Measurements from ENCODE around the gene CST7. TPM values are rescaled to one million over a fixed set of nuclear protein-coding genes. Genes with fewer than 3 reads are reported as not detected.

Gene CST7
- total RNA-seq, 1 experiment from 2014 or later = 77.4 TPM

DNA sequence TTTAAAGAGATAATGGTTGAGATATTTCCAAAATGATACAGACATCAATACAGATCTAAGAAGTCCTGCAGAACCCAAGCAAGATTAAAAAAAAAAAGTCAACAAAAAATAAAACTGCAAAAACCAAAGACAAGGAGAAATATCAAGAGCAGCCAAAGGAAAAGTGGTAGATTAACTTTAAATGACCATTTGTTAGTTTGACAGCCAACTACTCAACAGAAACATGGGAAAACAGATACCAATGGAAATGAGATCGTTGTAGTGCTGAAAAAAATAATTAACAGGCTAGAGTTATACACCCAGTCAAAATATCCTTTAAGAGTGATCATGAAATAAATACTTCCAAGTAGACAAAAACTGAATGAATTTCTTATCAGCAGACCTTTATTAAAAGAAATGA is 53.9 kb downstream of the CST7 start:
- no peak for DNase-seq (ENCODE audit: low read depth)

GRCh38 chr20:25005220-25005619 is 56.2 kb downstream of the CST7 start:
- DNase-seq (ENCODE audit: low read depth) = peak; percentile 30

DNA sequence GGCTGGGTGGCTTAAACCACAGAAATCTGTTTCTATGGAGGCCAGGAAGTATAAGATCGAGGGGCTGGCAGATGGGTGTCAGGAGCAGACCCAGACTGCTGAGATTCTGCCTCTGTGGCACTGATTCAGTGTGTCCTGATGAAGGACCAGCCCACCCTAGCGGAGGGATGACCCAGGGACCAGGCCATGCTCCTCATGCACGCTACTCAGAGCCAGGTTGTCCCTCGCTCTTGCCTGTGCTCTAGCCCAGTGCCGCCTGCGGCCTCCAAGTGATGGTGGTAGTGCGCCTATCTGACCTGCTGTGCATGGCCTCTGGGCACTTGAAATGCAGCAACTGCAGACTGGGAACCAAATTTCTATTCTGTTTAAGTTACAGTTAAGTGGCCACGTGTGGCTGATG is 56.6 kb downstream of the CST7 start:
- DNase-seq (ENCODE audit: low read depth) = no peak

DNA sequence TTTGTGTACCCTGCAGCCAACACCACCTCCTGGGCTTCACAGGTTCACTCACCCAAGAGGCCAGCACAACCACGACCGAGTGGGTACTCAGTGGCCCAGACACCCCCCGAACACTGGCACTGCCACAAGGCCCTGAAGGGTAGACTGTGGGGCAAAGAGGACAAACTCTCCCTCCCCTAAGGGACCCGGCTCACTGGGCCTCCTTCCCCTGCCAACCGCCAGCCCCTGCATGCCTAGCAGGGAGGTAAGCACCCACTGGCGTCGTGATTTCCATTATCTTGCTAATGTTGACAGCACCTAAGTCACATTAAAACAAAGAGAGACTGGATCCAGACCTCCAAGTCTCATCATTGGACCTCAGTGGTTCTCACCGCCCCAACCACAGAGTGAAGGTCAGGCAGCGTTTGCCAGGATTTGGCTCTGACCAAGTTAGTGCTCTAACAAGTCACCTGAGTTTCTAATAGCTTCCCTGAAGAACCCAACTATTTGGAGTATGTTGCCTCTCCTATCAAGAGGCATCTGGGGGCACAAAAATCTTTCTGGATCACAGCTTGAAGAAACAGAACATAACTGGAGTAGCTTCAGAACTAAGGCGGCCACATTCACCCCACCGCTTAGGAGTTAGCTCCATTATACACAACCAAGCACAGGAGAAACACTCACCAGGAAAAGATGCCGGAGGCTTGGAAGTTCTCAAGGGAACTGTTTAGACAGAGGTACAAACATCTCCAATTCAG is 57.5 kb downstream of the CST7 start:
- no peak for DNase-seq (ENCODE audit: low read depth)

DNA sequence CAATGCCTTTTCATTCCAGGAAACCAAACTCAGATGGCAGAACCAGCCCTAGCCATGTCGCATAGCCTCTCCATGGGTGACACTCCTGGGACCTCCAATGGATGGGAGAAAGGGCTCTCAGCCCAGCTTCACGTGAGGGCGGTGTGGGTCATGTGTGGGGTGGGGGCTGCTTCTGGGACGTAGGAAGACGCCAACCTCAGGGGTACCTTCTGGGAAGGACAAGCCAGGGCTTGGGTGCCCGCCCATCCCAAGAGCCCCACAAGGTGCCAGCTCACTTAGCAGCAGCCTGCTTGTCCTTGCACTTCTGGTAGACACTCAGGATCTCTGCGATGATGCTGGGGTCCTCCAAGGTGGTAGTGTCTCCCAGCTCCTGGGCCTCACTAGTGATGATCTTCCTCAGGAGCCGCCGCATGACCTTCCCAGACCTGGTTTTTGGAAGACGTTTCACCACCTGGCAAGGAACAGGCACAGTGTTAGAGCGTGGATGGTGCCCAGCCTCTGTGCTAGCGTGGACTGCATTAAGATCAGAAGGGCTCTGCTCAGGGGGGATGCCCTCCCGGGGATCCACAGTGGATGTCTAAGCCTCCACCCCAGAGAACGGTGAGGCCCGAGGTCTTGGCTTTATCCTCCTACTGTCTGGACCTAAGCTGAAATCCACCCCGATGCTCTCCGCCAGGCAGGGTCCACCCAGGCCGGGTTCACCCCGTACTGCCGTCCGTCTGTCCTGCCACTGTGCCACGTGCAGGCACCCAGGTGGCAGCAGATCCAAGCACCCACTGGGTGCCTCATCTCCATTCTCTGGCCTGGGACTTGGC is 58.6 kb downstream of the CST7 start:
- DNase-seq (ENCODE audit: low read depth) = no peak

- no peak for DNase-seq (ENCODE audit: low read depth)
These were observed 59.5 kb downstream of the CST7 start for GRCh38 chr20:25008388-25009217.

Other genes starting within 250 kb of the CST7 start
- gene APMAP, start 43.5 kb downstream of the CST7 start, total RNA-seq (2014; rRNA removed; shearing (Covaris generic)) = 214 and 236 TPM in 2 replicates
- 1.6 and 2.0 TPM in 2 replicates for gene ACSS1, start 108.9 kb downstream of the CST7 start, total RNA-seq (2014; rRNA removed; shearing (Covaris generic))
- gene VSX1, start 132.9 kb downstream of the CST7 start, total RNA-seq (2014; rRNA removed; shearing (Covaris generic)) = 2.8 and 3.8 TPM in 2 replicates
- gene ENTPD6, start 246.4 kb downstream of the CST7 start, total RNA-seq (2014; rRNA removed; shearing (Covaris generic)) = 29.3 and 32.4 TPM in 2 replicates

Measured in RPMI7951 (cell line).